Keratinocyte (primary cell): Measurements from ENCODE around the gene A3GALT2.

Experiments
- EZH2 ChIP-seq: IDR thresholded peaks from one replicate; pipeline ENCODE4 v1.6.1; 2012; ENCODE audit warnings: inconsistent platforms, mild to moderate bottlenecking, low read length, moderate library complexity
- TF ChIP-seq, protein P1 (sequence below), 3 experiments: IDR thresholded peaks in 1 of 3; conservative IDR thresholded peaks in 1 of 3; optimal IDR thresholded peaks in 1 of 3; 2 replicates in 2 of 3; 3 replicates in 1 of 3; pipeline versions ENCODE3 to v1.5.1; 2011; ENCODE audit warnings: low read length in 3 of 3, mild to moderate bottlenecking in 3 of 3, moderate library complexity in 2 of 3, control low read depth in 1 of 3, inconsistent platforms in 1 of 3; ENCODE audit not compliant: insufficient read depth in 2 of 3; ENCODE audit errors: extremely low read depth in 1 of 3

GRCh38 chr1:33270808-33271465 is 50.0 kb downstream of the A3GALT2 start:
- TF ChIP-seq, protein P1, sequence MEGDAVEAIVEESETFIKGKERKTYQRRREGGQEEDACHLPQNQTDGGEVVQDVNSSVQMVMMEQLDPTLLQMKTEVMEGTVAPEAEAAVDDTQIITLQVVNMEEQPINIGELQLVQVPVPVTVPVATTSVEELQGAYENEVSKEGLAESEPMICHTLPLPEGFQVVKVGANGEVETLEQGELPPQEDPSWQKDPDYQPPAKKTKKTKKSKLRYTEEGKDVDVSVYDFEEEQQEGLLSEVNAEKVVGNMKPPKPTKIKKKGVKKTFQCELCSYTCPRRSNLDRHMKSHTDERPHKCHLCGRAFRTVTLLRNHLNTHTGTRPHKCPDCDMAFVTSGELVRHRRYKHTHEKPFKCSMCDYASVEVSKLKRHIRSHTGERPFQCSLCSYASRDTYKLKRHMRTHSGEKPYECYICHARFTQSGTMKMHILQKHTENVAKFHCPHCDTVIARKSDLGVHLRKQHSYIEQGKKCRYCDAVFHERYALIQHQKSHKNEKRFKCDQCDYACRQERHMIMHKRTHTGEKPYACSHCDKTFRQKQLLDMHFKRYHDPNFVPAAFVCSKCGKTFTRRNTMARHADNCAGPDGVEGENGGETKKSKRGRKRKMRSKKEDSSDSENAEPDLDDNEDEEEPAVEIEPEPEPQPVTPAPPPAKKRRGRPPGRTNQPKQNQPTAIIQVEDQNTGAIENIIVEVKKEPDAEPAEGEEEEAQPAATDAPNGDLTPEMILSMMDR (optimal IDR thresholded peaks at IDR 0.05 in 1 of 3, IDR thresholded peaks at IDR 0.05 in 1 of 3, conservative IDR thresholded peaks at IDR 0.05 in 1 of 3; ENCODE audit: extremely low read depth in 1 of 3, insufficient read depth in 2 of 3, low read length in 3 of 3): no peak
- TF ChIP-seq EZH2: no peak
